A673 (cell line): Measurements from ENCODE around the gene ADAMTSL3.

Experiments used
- EZH2 ChIP-seq: fragments of 200-600 bp; sonication (generic); IDR thresholded peaks from 2 replicates; pipeline ENCODE4 v1.6.1; 2017; ENCODE audit warnings: borderline replicate concordance, low read depth, mild to moderate bottlenecking, mixed read lengths, antibody characterized with exemption, low read length; ENCODE audit not compliant: poor library complexity, severe bottlenecking
- TF ChIP-seq, protein P1 (sequence below): fragments of 300-800, 200-600 bp; sonication (generic); conservative IDR thresholded peaks from 2 replicates; pipeline ENCODE4 v1.5.1; 2017; ENCODE audit warnings: low read depth, mild to moderate bottlenecking, antibody characterized with exemption, low read length, moderate library complexity, mixed read lengths

DNA sequence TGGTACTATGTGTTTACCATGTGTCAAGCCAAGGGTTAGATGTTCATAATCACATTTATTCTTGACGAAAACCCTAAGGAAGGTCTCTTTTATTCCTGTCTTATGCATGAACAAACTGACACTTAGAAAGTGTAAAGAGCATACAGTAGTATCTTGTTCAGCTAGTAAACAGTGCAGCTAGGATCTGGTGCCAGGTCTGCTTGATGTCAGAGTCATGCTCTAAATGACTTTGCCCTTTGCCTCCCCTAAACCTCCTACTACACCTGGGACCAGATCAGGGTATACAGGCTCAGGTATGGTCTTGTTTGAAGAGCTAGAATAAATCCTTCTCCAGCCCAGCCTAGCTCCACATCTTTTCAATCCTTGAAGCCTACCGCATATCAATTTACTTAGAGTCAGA is 232.4 kb downstream of the ADAMTSL3 start:
- no peak for TF ChIP-seq EZH2
- TF ChIP-seq, protein P1, sequence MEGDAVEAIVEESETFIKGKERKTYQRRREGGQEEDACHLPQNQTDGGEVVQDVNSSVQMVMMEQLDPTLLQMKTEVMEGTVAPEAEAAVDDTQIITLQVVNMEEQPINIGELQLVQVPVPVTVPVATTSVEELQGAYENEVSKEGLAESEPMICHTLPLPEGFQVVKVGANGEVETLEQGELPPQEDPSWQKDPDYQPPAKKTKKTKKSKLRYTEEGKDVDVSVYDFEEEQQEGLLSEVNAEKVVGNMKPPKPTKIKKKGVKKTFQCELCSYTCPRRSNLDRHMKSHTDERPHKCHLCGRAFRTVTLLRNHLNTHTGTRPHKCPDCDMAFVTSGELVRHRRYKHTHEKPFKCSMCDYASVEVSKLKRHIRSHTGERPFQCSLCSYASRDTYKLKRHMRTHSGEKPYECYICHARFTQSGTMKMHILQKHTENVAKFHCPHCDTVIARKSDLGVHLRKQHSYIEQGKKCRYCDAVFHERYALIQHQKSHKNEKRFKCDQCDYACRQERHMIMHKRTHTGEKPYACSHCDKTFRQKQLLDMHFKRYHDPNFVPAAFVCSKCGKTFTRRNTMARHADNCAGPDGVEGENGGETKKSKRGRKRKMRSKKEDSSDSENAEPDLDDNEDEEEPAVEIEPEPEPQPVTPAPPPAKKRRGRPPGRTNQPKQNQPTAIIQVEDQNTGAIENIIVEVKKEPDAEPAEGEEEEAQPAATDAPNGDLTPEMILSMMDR: no peak
